ENCODE results near the gene CTDSP2. TPM values are rescaled to one million over a fixed set of nuclear protein-coding genes. Genes with fewer than 3 reads are reported as not detected.
"Not testable (repeated sequence)": the region's sequence is repeated elsewhere in the genome, so short reads cannot be mapped to it uniquely, and the experiment has no call there.

The CTDSP2 gene
- total RNA-seq, 2 donors from 2014 or later: 108 to 109 TPM

- ATAC-seq (replicated peaks in 1 of 2) (peak in 1 of 2 donors; percentile 45), DNase-seq (no peak)
- Mint-ChIP-seq H3K27ac (no peak overlapping the region), H3K9me3 (peaks cover 0 to 2% of the 10 kb centered on the region in 2 donors), H3K4me3 (no peak overlapping the region), H3K4me1 (ENCODE audit: low read depth) (peaks cover 17% of the 10 kb centered on the region), H3K36me3 (ENCODE audit: insufficient read depth in 2 of 2) (no peaks in the 10 kb centered on the region), H3K27me3 (ENCODE audit: low read depth) (peaks cover 18% of the 10 kb centered on the region)
These were observed 7.5 kb upstream of the CTDSP2 start for GRCh38 chr12:57853864-57854556.

GRCh38 chr12:57852620-57853500 is 6.3 kb upstream of the CTDSP2 start:
- peak overlapping the region in 1 of 2 donors; percentile 39 for H3K4me3 Mint-ChIP-seq
- H3K27me3 Mint-ChIP-seq (ENCODE audit: low read depth): peaks cover 18% of the 10 kb centered on the region
- no peaks in the 10 kb centered on the region for H3K36me3 Mint-ChIP-seq (ENCODE audit: insufficient read depth in 2 of 2)

GRCh38 chr12:57852200-57852599 is 5.7 kb upstream of the CTDSP2 start:
- peaks cover 23% of the 10 kb centered on the region for H3K4me1 Mint-ChIP-seq (ENCODE audit: low read depth)
- no peak for DNase-seq
- H3K27me3 Mint-ChIP-seq (ENCODE audit: low read depth): peaks cover 18% of the 10 kb centered on the region
- H3K36me3 Mint-ChIP-seq (ENCODE audit: insufficient read depth in 2 of 2): no peaks in the 10 kb centered on the region
- peak overlapping the region; percentile 17 to 39 for H3K4me3 Mint-ChIP-seq
- H3K27ac Mint-ChIP-seq: no peak overlapping the region
- ATAC-seq (replicated peaks in 1 of 2): no peak
- H3K9me3 Mint-ChIP-seq: peaks cover 0 to 2% of the 10 kb centered on the region in 2 donors

More at GRCh38 chr12:57852620-57853500, 6.3 kb upstream of the CTDSP2 start:
- peaks cover 20% of the 10 kb centered on the region for H3K4me1 Mint-ChIP-seq (ENCODE audit: low read depth)
- H3K9me3 Mint-ChIP-seq: peaks cover 0 to 2% of the 10 kb centered on the region in 2 donors
- ATAC-seq (replicated peaks in 1 of 2) (no peak), DNase-seq (no peak)
- no peak overlapping the region for H3K27ac Mint-ChIP-seq

- Mint-ChIP-seq H3K4me3 (no peak overlapping the region), H3K27me3 (ENCODE audit: low read depth) (peaks cover 18% of the 10 kb centered on the region), H3K27ac (no peak overlapping the region), H3K4me1 (ENCODE audit: low read depth) (peaks cover 26% of the 10 kb centered on the region), H3K36me3 (ENCODE audit: insufficient read depth in 2 of 2) (no peaks in the 10 kb centered on the region), H3K9me3 (no peaks in the 10 kb centered on the region)
- DNase-seq (no peak), ATAC-seq (replicated peaks in 1 of 2) (no peak)
These were observed 5.0 kb upstream of the CTDSP2 start for GRCh38 chr12:57851552-57851951.

- DNase-seq: no peak
- no peak overlapping the region for H3K4me3 Mint-ChIP-seq
These were observed 4.4 kb upstream of the CTDSP2 start for GRCh38 chr12:57850854-57851430.

GRCh38 chr12:57849447-57849846 is 2.9 kb upstream of the CTDSP2 start:
- H3K27ac Mint-ChIP-seq: not testable (repeated sequence)

More at GRCh38 chr12:57850854-57851430, 4.4 kb upstream of the CTDSP2 start:
- Mint-ChIP-seq H3K27me3 (ENCODE audit: low read depth) (peaks cover 18% of the 10 kb centered on the region), H3K9me3 (no peaks in the 10 kb centered on the region), H3K27ac (no peak overlapping the region), H3K36me3 (ENCODE audit: insufficient read depth in 2 of 2) (no peaks in the 10 kb centered on the region), H3K4me1 (ENCODE audit: low read depth) (peaks cover 26% of the 10 kb centered on the region)
- no peak for ATAC-seq (replicated peaks in 1 of 2)

GRCh38 chr12:57849035-57849434 is 2.5 kb upstream of the CTDSP2 start:
- Mint-ChIP-seq H3K4me3 (no peak overlapping the region), H3K27ac (no peak overlapping the region), H3K27me3 (ENCODE audit: low read depth) (peaks cover 18% of the 10 kb centered on the region), H3K36me3 (ENCODE audit: insufficient read depth in 2 of 2) (peaks cover 0 to 1% of the 10 kb centered on the region in 2 donors), H3K9me3 (no peaks in the 10 kb centered on the region), H3K4me1 (ENCODE audit: low read depth) (peaks cover 32% of the 10 kb centered on the region)
- ATAC-seq (replicated peaks in 1 of 2) (no peak), DNase-seq (no peak)

More at GRCh38 chr12:57849447-57849846, 2.9 kb upstream of the CTDSP2 start:
- peaks cover 28% of the 10 kb centered on the region for H3K4me1 Mint-ChIP-seq (ENCODE audit: low read depth)
- not testable (repeated sequence) for DNase-seq; H3K9me3 Mint-ChIP-seq; H3K36me3 Mint-ChIP-seq (ENCODE audit: insufficient read depth in 2 of 2); H3K4me3 Mint-ChIP-seq; ATAC-seq (replicated peaks in 1 of 2)
- peaks cover 18% of the 10 kb centered on the region for H3K27me3 Mint-ChIP-seq (ENCODE audit: low read depth)

GRCh38 chr12:57848208-57848607 is 1.7 kb upstream of the CTDSP2 start:
- no peaks in the 10 kb centered on the region for H3K9me3 Mint-ChIP-seq
- no peak for ATAC-seq (replicated peaks in 1 of 2)
- H3K4me1 Mint-ChIP-seq (ENCODE audit: low read depth): peaks cover 40% of the 10 kb centered on the region
- H3K4me3 Mint-ChIP-seq: peak overlapping the region; percentile 49 to 87
- no peak overlapping the region for H3K27ac Mint-ChIP-seq
- peaks cover 18% of the 10 kb centered on the region for H3K27me3 Mint-ChIP-seq (ENCODE audit: low read depth)
- DNase-seq: no peak
- peaks cover 0 to 1% of the 10 kb centered on the region in 2 donors for H3K36me3 Mint-ChIP-seq (ENCODE audit: insufficient read depth in 2 of 2)

GRCh38 chr12:57846285-57846576 is 298 bp downstream of the CTDSP2 start:
- Mint-ChIP-seq H3K4me3 (peak overlapping the region; percentile 80 to 87), H3K27me3 (ENCODE audit: low read depth) (peaks cover 6% of the 10 kb centered on the region), H3K9me3 (no peaks in the 10 kb centered on the region), H3K27ac (no peak overlapping the region), H3K4me1 (ENCODE audit: low read depth) (peaks cover 48% of the 10 kb centered on the region), H3K36me3 (ENCODE audit: insufficient read depth in 2 of 2) (peaks cover 0 to 1% of the 10 kb centered on the region in 2 donors)
- peak; percentile 10 to 24 for ATAC-seq (replicated peaks in 1 of 2)
- DNase-seq: no peak

- Mint-ChIP-seq H3K4me3 (peak overlapping the region; percentile 87 to 92), H3K4me1 (ENCODE audit: low read depth) (peaks cover 48% of the 10 kb centered on the region), H3K27ac (no peak overlapping the region), H3K36me3 (ENCODE audit: insufficient read depth in 2 of 2) (peaks cover 0 to 1% of the 10 kb centered on the region in 2 donors), H3K9me3 (no peaks in the 10 kb centered on the region), H3K27me3 (ENCODE audit: low read depth) (peaks cover under 1% of the 10 kb centered on the region)
- peak; percentile 51 to 54 for ATAC-seq (replicated peaks in 1 of 2)
- DNase-seq: peak; percentile 71 to 72
These were observed 848 bp downstream of the CTDSP2 start for GRCh38 chr12:57845478-57846284.

GRCh38 chr12:57844709-57845477 is 1.6 kb downstream of the CTDSP2 start:
- H3K4me1 Mint-ChIP-seq (ENCODE audit: low read depth): peaks cover 56% of the 10 kb centered on the region

More at GRCh38 chr12:57844709-57845477, 1.6 kb downstream of the CTDSP2 start:
- H3K9me3 Mint-ChIP-seq: no peaks in the 10 kb centered on the region
- peak overlapping the region; percentile 77 for H3K27ac Mint-ChIP-seq
- H3K27me3 Mint-ChIP-seq (ENCODE audit: low read depth): no peaks in the 10 kb centered on the region
- DNase-seq: peak; percentile 41 to 43
- peaks cover 0 to 1% of the 10 kb centered on the region in 2 donors for H3K36me3 Mint-ChIP-seq (ENCODE audit: insufficient read depth in 2 of 2)
- H3K4me3 Mint-ChIP-seq: peak overlapping the region; percentile 87 to 92
- ATAC-seq (replicated peaks in 1 of 2): peak; percentile 13 to 33

Data from activated T-cell treated with anti-CD3 and anti-CD28 coated beads, Interleukin-2, amount 50 U/mL, for 72 hours (primary cell).